Mucosa of descending colon (tissue), 3 donors: Measurements from ENCODE around the gene BBS1. TPM values are rescaled to one million over a fixed set of nuclear protein-coding genes. Genes with fewer than 3 reads are reported as not detected.

ENCODE experiments used
- ATAC-seq: fragments of 200-7000 bp; cut with Tn5 transposase; one replicate; pipeline ENCODE4 v1.9.1; 2020; ENCODE audit warnings: mild to moderate bottlenecking, moderate library complexity
- DNase-seq, 3 donors: peaks; one replicate each; pipeline ENCODE4 v3.0.0-alpha.2; 2020
- H3K36me3 ChIP-seq: fragments of 200-600 bp; one replicate; pipeline ENCODE4 v1.8.0; 2021; ENCODE audit warnings: low read depth, mild to moderate bottlenecking
- H3K4me1 ChIP-seq: fragments of 200-600 bp; one replicate; pipeline ENCODE4 v1.8.0; 2021; ENCODE audit warnings: low read depth, mild to moderate bottlenecking
- H3K4me3 ChIP-seq: fragments of 200-600 bp; one replicate; pipeline ENCODE4 v1.8.0; 2021; ENCODE audit warnings: mild to moderate bottlenecking
- H3K9me3 ChIP-seq: fragments of 200-600 bp; one replicate; pipeline ENCODE4 v1.8.0; 2021; ENCODE audit warnings: mild to moderate bottlenecking
- CTCF ChIP-seq: fragments of 200-600 bp; IDR thresholded peaks from one replicate; pipeline ENCODE4 v1.8.0; 2022; ENCODE audit warnings: antibody characterized with exemption, mild to moderate bottlenecking
- intact Hi-C, 2 donors: fragments of 100-400 bp; cut with DNase I in 1 of 2; cut with micrococcal nuclease in 1 of 2; formaldehyde crosslinking; loops; one replicate each; pipeline versions ENCODE4 v1.11.0 to v1.11.1; 2022; cut with DNase I, micrococcal nuclease
- total RNA-seq, 3 donors: library from RNA; stranded (reverse); fragmentation: NEBNext Ultra II Directional in 2 of 3; extraction: Animal tissue kit (Norgen Biotek cat#: 25700) in 2 of 3; gene quantifications; one replicate each; pipeline versions ENCODE4 v1.2.1 to v1.2.4, GENCODE V29; 2021 to 2023
- donor health status: DM: no; HTN: no; CAD: no; lungs with moderate emphysema.
- donor health status: DM: no; HTN: no; CAD: no.
- donor health status: DM: no; HTN: yes; CAD: no.

Gene BBS1
- total RNA-seq, 3 donors from 2014 or later = 27.7 to 49.3 (median 35.4) TPM

- ATAC-seq (no peak), DNase-seq (no peak)
- Histone ChIP-seq H3K4me1 (peaks cover 8% of the 10 kb centered on the region), H3K4me3 (no peak overlapping the region), H3K9me3 (no peaks in the 10 kb centered on the region), H3K36me3 (no peaks in the 10 kb centered on the region)
- intact Hi-C loops = no loop called here
- no peak for TF ChIP-seq CTCF
These were observed 44.8 kb upstream of the BBS1 start for GRCh38 chr11:66465373-66466224.

GRCh38 chr11:66466225-66467033, 44.0 kb upstream of the BBS1 start, which contains the start of gene PELI3:
TSS of gene PELI3 (plus strand) at chr11:66466905. CDS start at chr11:66468129, 1,224 bp downstream.
- Histone ChIP-seq H3K36me3 (no peaks in the 10 kb centered on the region), H3K4me3 (peak within 1 kb of the TSS; percentile 24), H3K9me3 (no peaks in the 10 kb centered on the region), H3K4me1 (peaks cover 8% of the 10 kb centered on the region)
- intact Hi-C loops = no loop called here
- peak; percentile 95 to 97 (median 95) for DNase-seq
- peak; percentile 98 for ATAC-seq
- no peak for TF ChIP-seq CTCF

GRCh38 chr11:66467034-66467659, 43.3 kb upstream of the BBS1 start:
- DNase-seq = peak in 1 of 3 donors; percentile 68
- H3K4me1 ChIP-seq = peaks cover 8% of the 10 kb centered on the region
- intact Hi-C loops = no loop called here
- H3K36me3 ChIP-seq = no peaks in the 10 kb centered on the region
- no peaks in the 10 kb centered on the region for H3K9me3 ChIP-seq
- H3K4me3 ChIP-seq = peak overlapping the region; percentile 24
- peak; percentile 18 for ATAC-seq
- peak; percentile 22 for TF ChIP-seq CTCF

GRCh38 chr11:66467756-66468155, 42.7 kb upstream of the BBS1 start:
- Histone ChIP-seq H3K36me3 (no peaks in the 10 kb centered on the region), H3K9me3 (no peaks in the 10 kb centered on the region), H3K4me1 (peaks cover 8% of the 10 kb centered on the region), H3K4me3 (no peak overlapping the region)
- ATAC-seq (peak; percentile 65), DNase-seq (peak in 2 of 3 donors; percentile 60 to 64)
- intact Hi-C loops = no loop called here
- TF ChIP-seq CTCF = no peak

- Histone ChIP-seq H3K9me3 (no peaks in the 10 kb centered on the region), H3K4me3 (no peak overlapping the region), H3K36me3 (no peaks in the 10 kb centered on the region), H3K4me1 (peaks cover 8% of the 10 kb centered on the region)
- DNase-seq (no peak), ATAC-seq (no peak)
- intact Hi-C loops = no loop called here
- TF ChIP-seq CTCF = no peak
These were observed 41.7 kb upstream of the BBS1 start for GRCh38 chr11:66468691-66469090.
